GM23248 (cell line): ENCODE results near the gene SUPT3H. TPM values are rescaled to one million over a fixed set of nuclear protein-coding genes. Genes with fewer than 3 reads are reported as not detected.
A peak's percentile ranks its signal among the peaks of the same experiment; 100 is the strongest.

Experiments used
- DNase-seq: peaks from one replicate; pipeline ENCODE4 v3.0.0-alpha.2; 2015
- H2AFZ ChIP-seq: fragments of 200-600 bp; sonication (generic); 2 replicates; pipeline ENCODE4 v1.6.1; 2016; ENCODE audit warnings: antibody characterized with exemption
- H3F3A ChIP-seq: fragments of 200-600 bp; sonication (generic); 2 replicates; pipeline ENCODE4 v1.6.1; 2016; ENCODE audit warnings: mild to moderate bottlenecking, antibody characterized with exemption, mixed run types; ENCODE audit not compliant: insufficient read depth
- H3K27ac ChIP-seq: fragments of 200-600 bp; sonication (generic); 2 replicates; pipeline ENCODE4 v1.5.1; 2016; ENCODE audit warnings: mild to moderate bottlenecking
- H3K27me3 ChIP-seq: fragments of 200-600 bp; sonication (generic); replicated peaks from 2 replicates; pipeline ENCODE4 v1.6.1; 2016; ENCODE audit warnings: mild to moderate bottlenecking; ENCODE audit not compliant: insufficient read depth
- H3K36me3 ChIP-seq: fragments of 200-600 bp; sonication (generic); 2 replicates; pipeline ENCODE4 v1.6.1; 2016; ENCODE audit warnings: low read depth, mild to moderate bottlenecking
- H3K4me1 ChIP-seq: fragments of 200-600 bp; sonication (generic); 2 replicates; pipeline ENCODE4 v1.6.1; 2016; ENCODE audit warnings: mild to moderate bottlenecking; ENCODE audit not compliant: insufficient read depth
- H3K4me2 ChIP-seq: fragments of 200-600 bp; sonication (generic); one replicate; pipeline ENCODE4 v1.6.1; 2016; ENCODE audit warnings: mild to moderate bottlenecking; ENCODE audit not compliant: unreplicated experiment
- H3K4me3 ChIP-seq: fragments of 200-600 bp; sonication (generic); 2 replicates; pipeline ENCODE4 v1.5.1; 2016; ENCODE audit warnings: mild to moderate bottlenecking
- H3K79me2 ChIP-seq: fragments of 200-600 bp; sonication (generic); 2 replicates; pipeline ENCODE4 v1.6.1; 2016; ENCODE audit warnings: mild to moderate bottlenecking; ENCODE audit not compliant: insufficient read depth
- H3K9ac ChIP-seq: fragments of 200-600 bp; sonication (generic); 2 replicates; pipeline ENCODE4 v1.6.1; 2016; ENCODE audit warnings: mild to moderate bottlenecking
- H3K9me2 ChIP-seq: fragments of 200-600 bp; sonication (generic); 2 replicates; pipeline ENCODE4 v1.6.1; 2016; ENCODE audit warnings: mixed run types, mild to moderate bottlenecking, moderate library complexity; ENCODE audit not compliant: insufficient read depth
- H3K9me3 ChIP-seq: fragments of 200-600 bp; sonication (generic); one replicate; pipeline ENCODE4 v1.6.1; 2017; ENCODE audit warnings: low read depth
- H4K20me1 ChIP-seq: fragments of 200-600 bp; sonication (generic); 2 replicates; pipeline ENCODE4 v1.6.0; 2016; ENCODE audit not compliant: insufficient read depth
- EZH2 ChIP-seq: fragments of 200-600 bp; sonication (generic); IDR thresholded peaks from 2 replicates; pipeline ENCODE4 v1.6.1; 2018; ENCODE audit warnings: antibody characterized with exemption, mild to moderate bottlenecking; ENCODE audit not compliant: insufficient read depth, poor library complexity, severe bottlenecking
- EZH2phosphoT487 ChIP-seq: fragments of 200-600 bp; sonication (generic); IDR thresholded peaks from 2 replicates; pipeline ENCODE4 v1.6.1; 2018; ENCODE audit warnings: antibody characterized with exemption, moderate library complexity, mild to moderate bottlenecking, low read depth; ENCODE audit not compliant: insufficient read depth
- WGBS, 2 experiments: methylation state at CpG; one replicate each; pipeline ENCODE4 v1.1.6; 2015 to 2017; ENCODE audit warnings: low lambda C conversion rate in 2 of 2, low coverage in 1 of 2; ENCODE audit errors: missing lambda C conversion rate in 2 of 2; 5-methylcytosine and 5-hydroxymethylcytosine counted together
- in situ Hi-C: fragments of 300-500 bp; cut with MboI; formaldehyde crosslinking; loops from 2 replicates; pipeline ENCODE4 v1.15.0; 2020
- polyA plus RNA-seq: library from polyadenylated mRNA; unstranded; fragments of >200 nt; fragmentation: Nextera tagmentation; extraction: Ambion mirVana; gene quantifications from 2 replicates; pipeline ENCODE4 v1.2.1, GENCODE V29; 2016
- total RNA-seq: library from RNA; depleted of rRNA; stranded (reverse); fragments of >200 nt; shearing (Covaris generic); gene quantifications from 2 replicates; pipeline ENCODE4 v1.2.3, GENCODE V29; 2014

Gene SUPT3H
- total and polyA plus RNA-seq, 2 experiments from 2014 or later, result 9.3 to 12.4 TPM

DNA sequence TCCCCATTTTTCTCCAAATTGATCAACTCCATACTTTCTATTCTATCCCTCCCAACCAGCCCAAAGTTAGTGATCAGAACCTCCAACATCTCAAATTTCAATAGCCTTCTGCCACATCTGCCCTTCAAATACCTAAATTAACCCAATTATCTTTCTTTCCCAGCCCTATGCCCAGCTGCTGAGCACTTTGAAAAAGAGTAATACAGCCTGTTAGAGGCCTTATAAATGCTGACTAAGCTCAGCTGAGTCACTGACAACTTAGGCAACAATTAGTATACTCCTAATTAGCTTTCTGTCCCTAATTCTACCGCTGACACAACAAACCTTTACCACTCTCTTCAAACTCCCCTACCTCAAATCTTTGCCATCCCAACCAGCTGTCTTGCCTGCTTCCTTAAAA lies 26.1 kb downstream of the SUPT3H start:
- Histone ChIP-seq H3K27ac (no peak overlapping the region), H3K4me2 (no peak overlapping the region), H3K36me3 (no peaks in the 10 kb centered on the region), H3F3A (no peaks in the 10 kb centered on the region), H3K79me2 (no peaks in the 10 kb centered on the region), H3K9me2 (no peaks in the 10 kb centered on the region), H4K20me1 (no peaks in the 10 kb centered on the region), H3K9ac (no peak overlapping the region), H3K9me3 (no peaks in the 10 kb centered on the region), H3K4me3 (no peak overlapping the region), H2AFZ (no peak overlapping the region), H3K27me3 (no peaks in the 10 kb centered on the region), H3K4me1 (peaks cover 7% of the 10 kb centered on the region)
- no peak for DNase-seq
- 91 to 94% methylated on average over 1 of the region's 1 CpG for WGBS, 2 experiments
- no peak for TF ChIP-seq EZH2
- no peak for TF ChIP-seq EZH2phosphoT487
- in situ Hi-C loops, result no loop called here

DNA sequence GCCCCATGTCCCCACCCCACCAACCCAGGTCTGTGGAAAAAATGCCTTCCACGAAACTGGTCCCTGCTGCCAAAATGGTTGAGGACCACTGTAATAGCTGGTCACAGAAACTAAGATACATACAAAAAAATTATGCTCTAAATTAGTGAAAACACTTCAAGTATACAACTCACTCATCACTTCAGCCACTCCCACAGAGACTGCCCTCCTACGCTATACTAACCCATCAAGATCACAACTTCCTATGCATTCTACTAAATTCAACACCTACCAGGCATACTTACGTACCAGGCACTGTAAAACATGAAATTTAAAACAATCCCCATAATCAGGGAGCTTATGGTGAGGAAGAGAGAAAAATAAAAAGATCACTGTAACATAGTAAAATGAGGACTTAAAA lies 26.7 kb downstream of the SUPT3H start:
- H3K9ac ChIP-seq, result no peak overlapping the region
- no peak overlapping the region for H3K4me3 ChIP-seq
- in situ Hi-C loops, result no loop called here
- no peaks in the 10 kb centered on the region for H3F3A ChIP-seq
- H4K20me1 ChIP-seq, result no peaks in the 10 kb centered on the region
- H3K79me2 ChIP-seq, result no peaks in the 10 kb centered on the region
- TF ChIP-seq EZH2 (no peak), EZH2phosphoT487 (no peak)
- H3K36me3 ChIP-seq, result no peaks in the 10 kb centered on the region
- no peak overlapping the region for H3K27ac ChIP-seq
- no peaks in the 10 kb centered on the region for H3K9me3 ChIP-seq
- no peaks in the 10 kb centered on the region for H3K27me3 ChIP-seq
- 95% methylated on average over 3 of the region's 3 CpGs for WGBS, 2 experiments
- peaks cover 7% of the 10 kb centered on the region for H3K4me1 ChIP-seq
- no peak for DNase-seq
- no peak overlapping the region for H2AFZ ChIP-seq
- no peaks in the 10 kb centered on the region for H3K9me2 ChIP-seq
- no peak overlapping the region for H3K4me2 ChIP-seq

DNA sequence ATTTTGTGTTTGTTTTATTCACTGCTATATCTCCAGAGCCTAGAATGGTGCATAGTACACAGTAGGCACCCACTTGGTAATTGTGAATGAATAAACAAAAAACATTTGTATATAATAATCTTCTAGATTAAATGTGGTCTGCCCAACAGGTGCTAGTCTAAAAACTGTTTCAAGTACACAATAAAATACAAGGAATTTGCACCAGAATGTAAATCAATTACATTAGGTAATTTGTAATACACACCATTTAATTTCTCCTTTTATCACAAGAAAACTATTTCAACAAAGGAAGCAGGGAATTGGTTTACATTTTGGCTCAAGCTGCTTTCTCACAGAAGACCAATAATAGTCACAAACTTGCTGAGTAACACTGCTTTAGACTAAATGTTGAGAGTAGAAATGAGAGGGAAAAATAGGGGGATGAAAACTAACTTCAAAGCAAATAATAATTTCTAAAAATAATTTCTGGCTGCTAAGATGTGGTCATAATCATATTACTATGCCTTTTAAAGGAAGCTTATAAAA lies 27.5 kb downstream of the SUPT3H start:
- Histone ChIP-seq H3K4me1 (peaks cover 7% of the 10 kb centered on the region), H3K9me3 (no peaks in the 10 kb centered on the region), H4K20me1 (no peaks in the 10 kb centered on the region), H3K9me2 (no peaks in the 10 kb centered on the region), H3K36me3 (no peaks in the 10 kb centered on the region), H3K27ac (no peak overlapping the region), H2AFZ (no peak overlapping the region), H3K79me2 (no peaks in the 10 kb centered on the region), H3F3A (no peaks in the 10 kb centered on the region), H3K9ac (no peak overlapping the region), H3K27me3 (no peaks in the 10 kb centered on the region), H3K4me2 (no peak overlapping the region), H3K4me3 (no peak overlapping the region)
- DNase-seq, result no peak
- no peak for TF ChIP-seq EZH2phosphoT487
- in situ Hi-C loops, result no loop called here

DNA sequence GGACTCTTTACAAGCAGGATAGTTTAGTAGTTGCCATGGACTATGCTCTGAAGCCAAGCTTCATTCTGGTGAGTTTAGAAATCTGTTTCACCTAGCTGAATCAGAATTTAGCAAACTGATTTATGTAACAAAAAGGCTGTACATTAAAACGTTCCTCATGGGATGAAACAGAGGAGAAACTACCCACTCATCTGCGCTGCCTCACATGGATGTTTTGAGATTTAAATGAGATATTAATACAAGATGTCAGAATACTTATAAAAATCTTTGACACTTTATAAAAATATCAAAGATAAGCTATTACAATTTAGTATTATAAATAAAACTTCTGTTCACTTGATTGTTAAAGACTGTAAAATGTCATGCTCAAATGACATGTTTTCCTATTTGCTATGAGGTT lies 32.8 kb downstream of the SUPT3H start:
- Histone ChIP-seq H3K9ac (no peak overlapping the region), H4K20me1 (no peaks in the 10 kb centered on the region), H3F3A (no peaks in the 10 kb centered on the region), H3K36me3 (no peaks in the 10 kb centered on the region), H2AFZ (no peak overlapping the region), H3K9me3 (no peaks in the 10 kb centered on the region), H3K9me2 (no peaks in the 10 kb centered on the region), H3K27me3 (no peaks in the 10 kb centered on the region), H3K79me2 (no peaks in the 10 kb centered on the region), H3K27ac (no peak overlapping the region), H3K4me3 (no peak overlapping the region), H3K4me2 (no peak overlapping the region), H3K4me1 (no peaks in the 10 kb centered on the region; the same call in 1 of the 2 replicates)
- in situ Hi-C loops, result no loop called here
- no peak for DNase-seq
- 71 to 80% methylated on average over 2 of the region's 2 CpGs for WGBS, 2 experiments
- no peak for TF ChIP-seq EZH2
- TF ChIP-seq EZH2phosphoT487, result no peak

DNA sequence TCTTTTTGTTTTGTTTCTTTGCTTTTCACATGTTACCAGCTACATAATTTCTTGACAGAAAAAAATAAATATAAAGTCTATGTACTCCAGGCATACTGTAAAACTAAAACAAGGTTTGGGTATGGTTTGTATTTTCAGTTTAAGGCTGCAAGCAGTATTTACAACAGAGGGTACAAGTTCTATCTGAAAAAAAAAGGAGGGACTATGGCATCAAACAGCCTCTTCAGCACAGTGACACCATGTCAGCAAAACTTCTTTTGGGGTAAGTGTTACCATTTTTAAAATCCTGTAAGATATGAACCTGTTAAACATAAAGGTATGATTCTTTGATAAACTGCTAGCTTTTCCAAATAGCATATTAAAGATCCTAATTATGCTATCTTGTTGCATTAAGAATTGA lies 49.2 kb downstream of the SUPT3H start:
- H4K20me1 ChIP-seq, result no peaks in the 10 kb centered on the region
- H3K4me1 ChIP-seq, result peaks cover 19% of the 10 kb centered on the region
- H3K27ac ChIP-seq, result peak overlapping the region; percentile 56
- no peaks in the 10 kb centered on the region for H3K9me3 ChIP-seq
- no peak for DNase-seq
- H3K4me3 ChIP-seq, result peak overlapping the region; percentile 36; the same call in 1 of the 2 replicates
- H3K36me3 ChIP-seq, result no peaks in the 10 kb centered on the region
- in situ Hi-C loops, result no loop called here
- H3K79me2 ChIP-seq, result no peaks in the 10 kb centered on the region
- peaks cover 16% of the 10 kb centered on the region; the same call in 1 of the 2 replicates for H3F3A ChIP-seq
- H3K4me2 ChIP-seq, result peak overlapping the region; percentile 46
- no peak for TF ChIP-seq EZH2phosphoT487
- TF ChIP-seq EZH2, result no peak
- no peaks in the 10 kb centered on the region for H3K27me3 ChIP-seq
- peak overlapping the region; percentile 70 for H2AFZ ChIP-seq
- peak overlapping the region; percentile 49 for H3K9ac ChIP-seq
- no peaks in the 10 kb centered on the region for H3K9me2 ChIP-seq
